HepG2 (cell line): Measurements from ENCODE around the gene SMCO1. TPM values are rescaled to one million over a fixed set of nuclear protein-coding genes. Genes with fewer than 3 reads are reported as not detected.

Experiments
- ARNTL ChIP-seq: sonication (generic); formaldehyde crosslinking; IDR thresholded peaks from 2 replicates; pipeline ENCODE4 v1.4.0; 2020; ENCODE audit warnings: mild to moderate bottlenecking, missing genetic modification reagents
- KLF6 ChIP-seq: IDR thresholded peaks from 2 replicates; pipeline ENCODE4 v1.8.0; 2016; ENCODE audit warnings: missing biosample characterization, missing genetic modification reagents
- NR1H2 ChIP-seq: sonication (generic); formaldehyde crosslinking; IDR thresholded peaks from 2 replicates; pipeline ENCODE4 v1.8.1; 2022; ENCODE audit warnings: low read depth, missing genetic modification reagents, borderline replicate concordance
- ZBTB7A ChIP-seq: sonication (generic); formaldehyde crosslinking; IDR thresholded peaks from 2 replicates; pipeline ENCODE4 v1.8.0; 2022; ENCODE audit warnings: mild to moderate bottlenecking, missing genetic modification reagents
- ZMYM3 ChIP-seq: sonication (generic); formaldehyde crosslinking; IDR thresholded peaks from 2 replicates; pipeline ENCODE4 v1.5.1; 2020; ENCODE audit warnings: mild to moderate bottlenecking, missing genetic modification reagents
- ZNF143 ChIP-seq: sonication (generic); formaldehyde crosslinking; IDR thresholded peaks from 2 replicates; pipeline ENCODE4 v1.4.0; 2020; ENCODE audit warnings: missing genetic modification reagents
- ZNF205 ChIP-seq: IDR thresholded peaks from 2 replicates; pipeline ENCODE4 v1.6.1; 2018; ENCODE audit warnings: missing biosample characterization, missing genetic modification reagents
- ZNF3 ChIP-seq: IDR thresholded peaks from 2 replicates; pipeline ENCODE4 v1.7.0; 2017; ENCODE audit warnings: inconsistent platforms
- ZNF34 ChIP-seq: sonication (generic); formaldehyde crosslinking; IDR thresholded peaks from 2 replicates; pipeline ENCODE4 v1.4.0; 2020; ENCODE audit warnings: mild to moderate bottlenecking, missing genetic modification reagents, borderline replicate concordance
- polyA plus RNA-seq, 8 experiments: library from polyadenylated mRNA; depleted of rRNA in 3 of 8; stranded (reverse) in 7 of 8; unstranded in 1 of 8; fragments of >200 nt; fragmentation: Illumina TruSeq in 4 of 8; extraction: Trizol in 4 of 8; gene quantifications; 2 replicates each; pipeline versions ENCODE4 v1.2.1 to v1.2.3, GENCODE V29; 2011 to 2016; ENCODE audit warnings: low read depth in 4 of 8, missing spikeins in 1 of 8, mixed read lengths in 1 of 8; ENCODE audit not compliant: insufficient read depth in 1 of 8
- total RNA-seq, 5 experiments: library from RNA; depleted of rRNA; stranded (reverse); fragments of >200 nt; fragmentation: Illumina TruSeq; extraction: Trizol; gene quantifications; 2 replicates each; pipeline ENCODE4 v1.2.3, GENCODE V29; 2016; ENCODE audit warnings: low read depth in 1 of 5
- TF ChIP-seq, protein P1 (sequence below), 2 experiments: IDR thresholded peaks; 2 replicates each; pipeline ENCODE4 v1.6.1; 2011 to 2012; ENCODE audit warnings: low read length in 2 of 2, borderline replicate concordance in 1 of 2, low read depth in 1 of 2, mild to moderate bottlenecking in 1 of 2, moderate library complexity in 1 of 2
- TF ChIP-seq, protein P2 (sequence below): sonication (generic); formaldehyde crosslinking; IDR thresholded peaks from 2 replicates; pipeline ENCODE4 v1.5.0; 2020; ENCODE audit warnings: missing genetic modification reagents
- TF ChIP-seq, protein P3 (sequence below): IDR thresholded peaks from 2 replicates; pipeline ENCODE4 v1.6.1; 2016; ENCODE audit warnings: low read depth, control low read depth
- TF ChIP-seq, protein P4 (sequence below): sonication (generic); formaldehyde crosslinking; IDR thresholded peaks from 2 replicates; pipeline ENCODE4 v1.4.0; 2020; ENCODE audit warnings: mild to moderate bottlenecking, missing genetic modification reagents
- TF ChIP-seq, protein P5 (sequence below): sonication (generic); formaldehyde crosslinking; IDR thresholded peaks from 2 replicates; pipeline ENCODE4 v1.4.0; 2020; ENCODE audit warnings: missing genetic modification reagents, low read depth, mild to moderate bottlenecking, borderline replicate concordance

SMCO1 gene
- total and polyA plus RNA-seq, 2 of the 13 experiments (the other 11 are each of a cell fraction or from before 2014, with no cell fraction given), result not detected

DNA sequence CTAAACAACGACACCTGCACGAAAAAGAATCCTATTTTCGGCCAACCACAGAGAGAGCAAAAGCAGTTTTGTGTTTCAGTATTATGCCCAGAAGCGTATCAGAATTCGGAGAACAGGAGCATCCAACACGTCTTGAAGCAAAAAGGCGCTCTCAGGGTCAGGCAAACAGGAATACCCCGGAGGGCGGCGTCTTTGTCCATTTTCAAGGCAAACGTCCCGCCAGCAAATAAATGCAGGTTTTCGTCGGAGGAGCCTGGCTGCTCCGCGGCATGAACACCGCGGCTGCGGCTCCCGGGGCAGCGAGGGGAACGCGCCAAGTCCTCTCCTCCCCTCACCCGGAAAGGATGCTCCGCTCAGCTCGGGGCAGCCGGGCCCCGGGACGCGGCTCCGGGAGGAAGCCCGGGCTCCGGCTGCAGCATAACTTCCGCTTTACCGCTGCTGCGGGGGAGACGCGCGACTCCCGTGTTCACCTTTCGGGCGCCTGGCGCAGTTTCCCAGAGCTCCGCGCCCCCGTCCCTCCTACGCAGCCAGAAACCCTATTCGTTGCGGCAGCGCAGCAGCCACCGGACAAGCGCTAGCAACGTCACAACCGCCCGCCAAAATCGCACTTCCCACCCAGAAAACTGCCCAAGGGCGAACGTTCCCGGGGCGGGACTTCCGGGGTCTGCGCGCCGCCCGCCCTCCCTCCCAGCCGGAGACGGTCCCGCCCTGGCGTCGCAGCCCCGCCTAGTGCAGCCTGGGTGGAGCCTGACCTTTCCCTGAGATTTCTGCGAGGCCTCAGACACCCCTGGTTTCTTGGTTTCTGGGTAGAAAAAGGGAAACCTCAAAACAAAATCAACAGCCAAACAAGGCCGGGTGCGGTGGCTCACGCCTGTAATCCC is 11.7 kb downstream of the SMCO1 start, which contains the start of gene RNF168 (continued):
- TF ChIP-seq ZMYM3 (CRISPR knock-in tag) (peak; percentile 67; the same call in 1 of the 2 replicates), ZNF205 (CRISPR knock-in tag) (0 out of 2 replicates have a peak, but pooled peaks have one; percentile 18), ZBTB7A (no peak), KLF6 (peak; percentile 69; the same call in 1 of the 2 replicates), ZNF143 (CRISPR knock-in tag) (peak; percentile 74), ZNF3 (no peak), ZNF34 (no peak), NR1H2 (CRISPR knock-in tag) (no peak), ARNTL (CRISPR knock-in tag) (no peak)
- TF ChIP-seq, protein P1, sequence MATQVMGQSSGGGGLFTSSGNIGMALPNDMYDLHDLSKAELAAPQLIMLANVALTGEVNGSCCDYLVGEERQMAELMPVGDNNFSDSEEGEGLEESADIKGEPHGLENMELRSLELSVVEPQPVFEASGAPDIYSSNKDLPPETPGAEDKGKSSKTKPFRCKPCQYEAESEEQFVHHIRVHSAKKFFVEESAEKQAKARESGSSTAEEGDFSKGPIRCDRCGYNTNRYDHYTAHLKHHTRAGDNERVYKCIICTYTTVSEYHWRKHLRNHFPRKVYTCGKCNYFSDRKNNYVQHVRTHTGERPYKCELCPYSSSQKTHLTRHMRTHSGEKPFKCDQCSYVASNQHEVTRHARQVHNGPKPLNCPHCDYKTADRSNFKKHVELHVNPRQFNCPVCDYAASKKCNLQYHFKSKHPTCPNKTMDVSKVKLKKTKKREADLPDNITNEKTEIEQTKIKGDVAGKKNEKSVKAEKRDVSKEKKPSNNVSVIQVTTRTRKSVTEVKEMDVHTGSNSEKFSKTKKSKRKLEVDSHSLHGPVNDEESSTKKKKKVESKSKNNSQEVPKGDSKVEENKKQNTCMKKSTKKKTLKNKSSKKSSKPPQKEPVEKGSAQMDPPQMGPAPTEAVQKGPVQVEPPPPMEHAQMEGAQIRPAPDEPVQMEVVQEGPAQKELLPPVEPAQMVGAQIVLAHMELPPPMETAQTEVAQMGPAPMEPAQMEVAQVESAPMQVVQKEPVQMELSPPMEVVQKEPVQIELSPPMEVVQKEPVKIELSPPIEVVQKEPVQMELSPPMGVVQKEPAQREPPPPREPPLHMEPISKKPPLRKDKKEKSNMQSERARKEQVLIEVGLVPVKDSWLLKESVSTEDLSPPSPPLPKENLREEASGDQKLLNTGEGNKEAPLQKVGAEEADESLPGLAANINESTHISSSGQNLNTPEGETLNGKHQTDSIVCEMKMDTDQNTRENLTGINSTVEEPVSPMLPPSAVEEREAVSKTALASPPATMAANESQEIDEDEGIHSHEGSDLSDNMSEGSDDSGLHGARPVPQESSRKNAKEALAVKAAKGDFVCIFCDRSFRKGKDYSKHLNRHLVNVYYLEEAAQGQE (IDR thresholded peaks at IDR 0.05; ENCODE audit: borderline replicate concordance in 1 of 2, low read depth in 1 of 2, low read length in 2 of 2), result peak in 1 of 2 experiments; percentile 51; a peak in 1 of 4 replicates
- TF ChIP-seq, protein P2, sequence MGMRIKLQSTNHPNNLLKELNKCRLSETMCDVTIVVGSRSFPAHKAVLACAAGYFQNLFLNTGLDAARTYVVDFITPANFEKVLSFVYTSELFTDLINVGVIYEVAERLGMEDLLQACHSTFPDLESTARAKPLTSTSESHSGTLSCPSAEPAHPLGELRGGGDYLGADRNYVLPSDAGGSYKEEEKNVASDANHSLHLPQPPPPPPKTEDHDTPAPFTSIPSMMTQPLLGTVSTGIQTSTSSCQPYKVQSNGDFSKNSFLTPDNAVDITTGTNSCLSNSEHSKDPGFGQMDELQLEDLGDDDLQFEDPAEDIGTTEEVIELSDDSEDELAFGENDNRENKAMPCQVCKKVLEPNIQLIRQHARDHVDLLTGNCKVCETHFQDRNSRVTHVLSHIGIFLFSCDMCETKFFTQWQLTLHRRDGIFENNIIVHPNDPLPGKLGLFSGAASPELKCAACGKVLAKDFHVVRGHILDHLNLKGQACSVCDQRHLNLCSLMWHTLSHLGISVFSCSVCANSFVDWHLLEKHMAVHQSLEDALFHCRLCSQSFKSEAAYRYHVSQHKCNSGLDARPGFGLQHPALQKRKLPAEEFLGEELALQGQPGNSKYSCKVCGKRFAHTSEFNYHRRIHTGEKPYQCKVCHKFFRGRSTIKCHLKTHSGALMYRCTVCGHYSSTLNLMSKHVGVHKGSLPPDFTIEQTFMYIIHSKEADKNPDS (CRISPR knock-in tag), result no peak
- TF ChIP-seq, protein P3, sequence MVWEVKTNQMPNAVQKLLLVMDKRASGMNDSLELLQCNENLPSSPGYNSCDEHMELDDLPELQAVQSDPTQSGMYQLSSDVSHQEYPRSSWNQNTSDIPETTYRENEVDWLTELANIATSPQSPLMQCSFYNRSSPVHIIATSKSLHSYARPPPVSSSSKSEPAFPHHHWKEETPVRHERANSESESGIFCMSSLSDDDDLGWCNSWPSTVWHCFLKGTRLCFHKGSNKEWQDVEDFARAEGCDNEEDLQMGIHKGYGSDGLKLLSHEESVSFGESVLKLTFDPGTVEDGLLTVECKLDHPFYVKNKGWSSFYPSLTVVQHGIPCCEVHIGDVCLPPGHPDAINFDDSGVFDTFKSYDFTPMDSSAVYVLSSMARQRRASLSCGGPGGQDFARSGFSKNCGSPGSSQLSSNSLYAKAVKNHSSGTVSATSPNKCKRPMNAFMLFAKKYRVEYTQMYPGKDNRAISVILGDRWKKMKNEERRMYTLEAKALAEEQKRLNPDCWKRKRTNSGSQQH, result peak; percentile 70; the same call in 1 of the 2 replicates
- TF ChIP-seq, protein P4, sequence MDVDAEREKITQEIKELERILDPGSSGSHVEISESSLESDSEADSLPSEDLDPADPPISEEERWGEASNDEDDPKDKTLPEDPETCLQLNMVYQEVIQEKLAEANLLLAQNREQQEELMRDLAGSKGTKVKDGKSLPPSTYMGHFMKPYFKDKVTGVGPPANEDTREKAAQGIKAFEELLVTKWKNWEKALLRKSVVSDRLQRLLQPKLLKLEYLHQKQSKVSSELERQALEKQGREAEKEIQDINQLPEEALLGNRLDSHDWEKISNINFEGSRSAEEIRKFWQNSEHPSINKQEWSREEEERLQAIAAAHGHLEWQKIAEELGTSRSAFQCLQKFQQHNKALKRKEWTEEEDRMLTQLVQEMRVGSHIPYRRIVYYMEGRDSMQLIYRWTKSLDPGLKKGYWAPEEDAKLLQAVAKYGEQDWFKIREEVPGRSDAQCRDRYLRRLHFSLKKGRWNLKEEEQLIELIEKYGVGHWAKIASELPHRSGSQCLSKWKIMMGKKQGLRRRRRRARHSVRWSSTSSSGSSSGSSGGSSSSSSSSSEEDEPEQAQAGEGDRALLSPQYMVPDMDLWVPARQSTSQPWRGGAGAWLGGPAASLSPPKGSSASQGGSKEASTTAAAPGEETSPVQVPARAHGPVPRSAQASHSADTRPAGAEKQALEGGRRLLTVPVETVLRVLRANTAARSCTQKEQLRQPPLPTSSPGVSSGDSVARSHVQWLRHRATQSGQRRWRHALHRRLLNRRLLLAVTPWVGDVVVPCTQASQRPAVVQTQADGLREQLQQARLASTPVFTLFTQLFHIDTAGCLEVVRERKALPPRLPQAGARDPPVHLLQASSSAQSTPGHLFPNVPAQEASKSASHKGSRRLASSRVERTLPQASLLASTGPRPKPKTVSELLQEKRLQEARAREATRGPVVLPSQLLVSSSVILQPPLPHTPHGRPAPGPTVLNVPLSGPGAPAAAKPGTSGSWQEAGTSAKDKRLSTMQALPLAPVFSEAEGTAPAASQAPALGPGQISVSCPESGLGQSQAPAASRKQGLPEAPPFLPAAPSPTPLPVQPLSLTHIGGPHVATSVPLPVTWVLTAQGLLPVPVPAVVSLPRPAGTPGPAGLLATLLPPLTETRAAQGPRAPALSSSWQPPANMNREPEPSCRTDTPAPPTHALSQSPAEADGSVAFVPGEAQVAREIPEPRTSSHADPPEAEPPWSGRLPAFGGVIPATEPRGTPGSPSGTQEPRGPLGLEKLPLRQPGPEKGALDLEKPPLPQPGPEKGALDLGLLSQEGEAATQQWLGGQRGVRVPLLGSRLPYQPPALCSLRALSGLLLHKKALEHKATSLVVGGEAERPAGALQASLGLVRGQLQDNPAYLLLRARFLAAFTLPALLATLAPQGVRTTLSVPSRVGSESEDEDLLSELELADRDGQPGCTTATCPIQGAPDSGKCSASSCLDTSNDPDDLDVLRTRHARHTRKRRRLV (CRISPR knock-in tag), result peak; percentile 56; the same call in 1 of the 2 replicates
- TF ChIP-seq, protein P5, sequence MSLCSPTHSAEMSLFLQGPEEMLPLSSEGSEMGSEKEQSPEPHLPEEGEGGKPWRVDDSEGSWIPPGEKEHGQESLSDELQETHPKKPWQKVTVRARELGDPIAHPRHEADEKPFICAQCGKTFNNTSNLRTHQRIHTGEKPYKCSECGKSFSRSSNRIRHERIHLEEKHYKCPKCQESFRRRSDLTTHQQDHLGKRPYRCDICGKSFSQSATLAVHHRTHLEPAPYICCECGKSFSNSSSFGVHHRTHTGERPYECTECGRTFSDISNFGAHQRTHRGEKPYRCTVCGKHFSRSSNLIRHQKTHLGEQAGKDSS (CRISPR knock-in tag), result peak; percentile 57; the same call in 1 of the 2 replicates
